Mucosa of gallbladder (tissue), 1 donor: ENCODE results near the gene TOB1. TPM values are rescaled to one million over a fixed set of nuclear protein-coding genes. Genes with fewer than 3 reads are reported as not detected.

Experiments used
- DNase-seq: peaks from one replicate; pipeline ENCODE4 v3.0.0-alpha.2; 2020; ENCODE audit warnings: low spot score
- total RNA-seq: library from RNA; stranded (reverse); gene quantifications from one replicate; pipeline ENCODE4 v1.2.1, GENCODE V29; 2021
- donor health status: DM: no; HTN: no; CAD: no.

TOB1 gene
- total RNA-seq, 1 donor from 2014 or later = 134 TPM

GRCh38 chr17:50845240-50846147 is 20.7 kb downstream of the TOB1 start:
- no peak for DNase-seq

- no peak for DNase-seq
These were observed 21.9 kb downstream of the TOB1 start for GRCh38 chr17:50844117-50844700.

- DNase-seq = no peak
These were observed 22.8 kb downstream of the TOB1 start for GRCh38 chr17:50843150-50843905.

DNA sequence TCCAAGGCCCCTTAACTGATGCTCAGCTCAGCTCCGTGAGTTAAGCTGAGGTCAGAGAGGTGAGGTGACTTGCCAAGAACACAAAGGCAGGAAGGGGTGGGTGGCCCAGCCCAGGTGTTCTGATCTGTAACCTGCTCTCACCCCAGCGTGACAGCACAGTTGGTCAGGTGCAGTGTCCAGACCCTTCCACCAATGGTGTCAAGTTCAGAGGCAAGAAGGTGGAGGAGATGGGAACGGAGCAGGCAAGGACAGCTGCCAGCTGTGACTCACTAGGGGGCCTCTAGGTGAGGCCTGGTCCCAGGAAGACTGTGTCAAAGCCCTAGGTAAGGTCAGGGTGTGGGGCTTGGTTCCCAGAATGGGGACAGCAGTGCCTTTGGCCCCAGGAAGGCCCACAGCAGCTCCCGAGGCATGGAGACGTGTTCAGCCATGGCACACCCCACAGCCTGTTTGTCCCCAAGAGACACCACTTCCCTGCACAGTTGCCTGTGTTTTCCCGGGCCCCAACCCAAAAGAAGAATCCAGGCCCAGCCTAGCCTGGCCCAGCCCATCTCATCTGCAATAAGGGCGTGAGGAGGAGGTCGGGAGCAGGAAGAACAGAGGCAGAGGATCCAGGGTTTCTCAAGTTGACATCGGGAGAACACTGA is 23.5 kb downstream of the TOB1 start:
- no peak for DNase-seq

DNA sequence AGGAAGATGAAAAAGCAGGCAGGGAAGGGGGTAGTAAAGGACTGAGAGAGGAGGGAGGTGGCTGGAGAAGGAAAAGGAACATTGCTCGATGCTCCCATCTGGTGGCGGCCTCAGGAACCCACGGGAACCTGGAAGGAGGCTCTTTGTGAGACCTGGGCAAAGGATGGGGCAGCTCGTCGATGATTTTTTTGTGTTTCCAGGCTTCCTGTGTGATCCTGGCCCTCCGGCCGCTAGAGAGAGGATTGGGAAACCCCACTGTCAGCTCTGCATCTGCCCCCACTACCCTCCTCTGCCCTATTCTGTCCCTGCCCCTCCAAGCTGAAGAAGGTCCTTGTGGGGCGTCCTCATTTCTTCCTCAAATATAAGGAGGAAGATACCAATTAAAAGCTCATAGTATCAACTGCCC is 24.2 kb downstream of the TOB1 start:
- DNase-seq = peak; percentile 78

GRCh38 chr17:50841277-50841948 is 24.7 kb downstream of the TOB1 start:
- no peak for DNase-seq

GRCh38 chr17:50840311-50840851 is 25.8 kb downstream of the TOB1 start:
- DNase-seq = no peak

- no peak for DNase-seq
These were observed 26.4 kb downstream of the TOB1 start for GRCh38 chr17:50839591-50840310.

GRCh38 chr17:50837980-50838954 is 27.9 kb downstream of the TOB1 start:
- no peak for DNase-seq

DNA sequence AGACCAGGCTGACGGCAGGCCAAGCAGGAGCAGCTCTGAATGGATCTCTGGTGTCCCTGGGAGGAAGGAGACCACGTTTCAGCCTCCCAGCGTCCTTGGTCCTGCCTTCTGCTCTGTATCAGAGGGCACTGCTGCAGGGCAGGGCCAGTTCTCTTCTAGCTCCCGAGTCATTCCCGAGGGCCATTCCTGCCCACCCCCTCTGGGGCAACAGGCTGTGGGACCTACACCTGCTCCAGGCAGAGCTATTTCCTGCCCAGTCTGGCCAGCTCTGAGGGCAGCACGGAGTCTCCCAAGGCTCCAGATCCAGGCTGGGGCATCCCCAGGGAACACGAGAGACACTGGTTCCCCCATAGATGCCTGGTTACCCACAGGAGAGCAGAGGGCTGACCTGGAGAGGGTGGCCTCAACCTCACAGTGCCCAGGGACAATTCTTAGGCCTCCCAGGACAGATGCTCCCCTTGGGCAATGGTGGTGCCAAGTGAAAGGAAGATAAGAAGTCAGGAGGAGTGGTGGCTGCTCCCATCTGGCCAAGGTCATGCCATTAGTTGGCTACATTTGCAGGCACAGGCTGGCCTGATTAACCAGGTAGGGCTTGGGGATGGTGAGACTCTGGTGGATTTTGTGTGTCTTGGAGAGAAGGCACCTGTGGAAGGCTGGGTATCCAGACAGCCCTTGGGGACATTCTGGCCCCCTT is 28.7 kb downstream of the TOB1 start:
- DNase-seq = no peak

GRCh38 chr17:50836826-50837225 is 29.3 kb downstream of the TOB1 start:
- no peak for DNase-seq

DNA sequence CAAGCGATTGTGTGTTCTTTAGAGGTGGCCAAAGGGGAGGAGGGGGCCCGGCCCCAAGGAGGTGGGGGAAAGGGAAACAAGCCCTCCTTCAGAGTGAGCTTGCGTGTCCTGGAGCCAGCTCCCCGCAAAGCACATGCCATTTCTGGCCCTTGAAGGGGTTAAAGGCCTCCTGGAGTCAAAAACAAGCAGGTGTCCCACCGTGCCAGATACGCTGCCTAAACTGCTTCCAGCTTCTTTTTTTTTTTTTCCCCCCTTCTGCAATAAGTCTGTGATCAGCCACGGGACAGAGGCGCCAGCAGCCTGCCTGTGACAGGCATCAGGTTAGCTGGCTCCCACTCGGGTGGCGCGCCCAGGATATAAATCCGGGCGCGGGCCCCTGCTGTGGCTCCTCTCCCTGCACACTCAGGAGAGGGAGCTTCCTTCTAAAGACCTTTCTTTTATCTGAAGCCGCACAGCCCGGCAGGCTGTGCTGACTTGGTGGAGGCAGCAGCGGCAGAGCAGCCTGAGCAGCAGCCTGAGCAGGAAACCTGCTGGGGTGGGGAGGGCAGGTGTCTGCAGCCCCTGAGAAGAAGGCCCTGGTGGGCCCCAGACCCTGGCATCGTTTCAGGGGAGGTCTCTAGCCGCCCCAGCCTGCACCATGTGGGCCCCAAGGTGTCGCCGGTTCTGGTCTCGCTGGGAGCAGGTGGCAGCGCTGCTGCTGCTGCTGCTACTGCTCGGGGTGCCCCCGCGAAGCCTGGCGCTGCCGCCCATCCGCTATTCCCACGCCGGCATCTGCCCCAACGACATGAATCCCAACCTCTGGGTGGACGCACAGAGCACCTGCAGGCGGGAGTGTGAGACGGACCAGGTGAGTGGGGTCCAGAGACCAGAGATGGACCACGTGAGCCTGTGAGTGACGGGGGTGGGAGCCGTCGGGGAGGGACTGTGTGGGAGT is 30.6 kb downstream of the TOB1 start, which contains the start of gene WFIKKN2:
TSS of gene WFIKKN2 (plus strand) at position 286 of the 934 bp plus-strand sequence. CDS start at position 638, 352 bp downstream.
- DNase-seq = no peak

DNA sequence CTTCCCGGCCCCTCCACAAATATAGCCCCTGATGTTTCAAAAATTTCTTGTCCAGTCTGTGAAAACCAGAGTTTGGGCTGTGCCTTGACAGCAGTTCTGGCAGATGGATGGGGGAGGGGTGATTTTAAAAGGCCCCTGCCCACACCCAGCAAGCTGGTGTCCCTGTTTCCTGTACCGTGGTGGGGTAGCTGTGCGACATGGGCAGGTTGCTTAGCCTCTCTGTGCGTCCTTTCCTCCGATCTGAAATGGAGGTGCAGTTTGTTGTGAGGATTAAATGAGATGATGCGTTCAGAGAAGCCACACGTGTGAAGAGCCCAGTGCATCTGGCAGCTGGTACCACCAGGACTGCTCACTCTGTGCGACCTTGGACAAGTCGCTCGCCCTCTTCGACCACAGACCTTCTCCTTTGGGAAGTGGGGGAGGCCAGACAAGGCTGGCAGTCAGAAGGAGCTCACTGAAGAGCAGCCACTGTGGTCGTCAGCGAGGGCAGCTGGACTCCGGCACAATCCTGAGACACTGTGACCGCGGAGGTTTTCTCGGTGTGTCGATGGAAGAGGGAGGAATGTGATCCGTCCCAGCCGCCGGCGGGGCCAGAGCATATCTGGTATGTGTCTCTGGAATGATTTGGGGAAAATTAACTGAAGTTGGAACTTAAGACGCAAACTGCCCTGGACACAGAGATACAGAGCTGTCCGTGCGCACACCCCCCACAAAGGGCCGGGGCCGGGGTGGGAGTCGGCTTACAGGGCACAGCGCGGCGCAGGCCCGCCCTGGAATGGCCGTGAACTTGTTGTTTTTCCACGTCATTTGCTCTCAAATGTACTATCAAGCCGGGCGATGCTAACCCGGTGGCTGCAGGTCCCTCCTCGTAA is 31.5 kb downstream of the TOB1 start:
- DNase-seq = no peak

DNA sequence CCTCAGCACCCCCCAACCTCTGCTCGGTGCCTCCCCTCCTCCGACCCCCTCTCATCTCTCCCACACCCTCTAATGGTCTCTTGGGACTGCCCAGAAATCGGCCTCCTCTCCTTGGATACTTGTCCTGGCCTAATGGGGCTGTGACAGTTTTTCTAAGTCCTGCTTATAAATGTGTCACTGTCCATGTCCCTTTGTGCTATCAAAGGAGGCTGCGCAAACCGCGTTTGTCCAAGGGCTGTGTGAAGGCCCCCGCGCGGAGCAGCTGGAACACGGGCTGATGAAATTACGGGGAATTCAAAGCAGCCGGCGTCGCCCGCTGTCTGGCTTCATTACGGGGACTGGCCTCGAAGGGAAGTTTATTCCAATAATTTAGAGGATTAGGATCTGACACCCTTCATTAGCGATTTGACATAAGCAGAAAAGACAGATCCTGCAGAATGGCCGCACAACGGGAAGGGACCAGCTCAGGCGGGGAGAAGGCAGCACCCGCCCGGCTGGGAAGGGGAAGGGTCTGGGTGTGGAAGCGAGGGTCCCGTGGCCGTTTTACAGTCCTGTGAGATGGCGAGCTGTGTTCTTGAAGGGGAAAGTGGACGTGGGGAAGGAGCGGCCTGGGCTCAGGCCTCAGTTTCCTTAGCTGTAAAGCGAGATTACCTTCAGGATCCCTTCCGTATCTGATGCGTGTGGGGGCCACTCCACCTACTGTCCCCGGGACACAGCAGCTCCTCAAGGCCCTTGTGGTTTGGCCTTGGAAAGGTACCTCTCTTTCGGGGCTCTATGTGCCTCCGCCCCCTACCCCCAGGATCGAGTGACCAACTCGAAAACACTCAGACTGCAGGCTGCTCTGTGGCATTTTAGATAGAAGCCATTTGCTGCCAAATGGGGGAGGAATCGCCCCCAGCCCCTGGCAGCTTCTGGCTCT is 32.4 kb downstream of the TOB1 start:
- no peak for DNase-seq

GRCh38 chr17:50832864-50833381 is 33.2 kb downstream of the TOB1 start:
- DNase-seq = no peak
